HG02840 (cell line): ENCODE data around the gene ZNF507.

ENCODE experiments used
- ATAC-seq: cut with Tn5 transposase; IDR thresholded peaks from one replicate; pipeline ENCODE4 v1.9.1; 2021; ENCODE audit warnings: mild to moderate bottlenecking, moderate library complexity, moderate number of reproducible peaks; ENCODE audit not compliant: unreplicated experiment, low FRiP score

ZNF507 gene

DNA sequence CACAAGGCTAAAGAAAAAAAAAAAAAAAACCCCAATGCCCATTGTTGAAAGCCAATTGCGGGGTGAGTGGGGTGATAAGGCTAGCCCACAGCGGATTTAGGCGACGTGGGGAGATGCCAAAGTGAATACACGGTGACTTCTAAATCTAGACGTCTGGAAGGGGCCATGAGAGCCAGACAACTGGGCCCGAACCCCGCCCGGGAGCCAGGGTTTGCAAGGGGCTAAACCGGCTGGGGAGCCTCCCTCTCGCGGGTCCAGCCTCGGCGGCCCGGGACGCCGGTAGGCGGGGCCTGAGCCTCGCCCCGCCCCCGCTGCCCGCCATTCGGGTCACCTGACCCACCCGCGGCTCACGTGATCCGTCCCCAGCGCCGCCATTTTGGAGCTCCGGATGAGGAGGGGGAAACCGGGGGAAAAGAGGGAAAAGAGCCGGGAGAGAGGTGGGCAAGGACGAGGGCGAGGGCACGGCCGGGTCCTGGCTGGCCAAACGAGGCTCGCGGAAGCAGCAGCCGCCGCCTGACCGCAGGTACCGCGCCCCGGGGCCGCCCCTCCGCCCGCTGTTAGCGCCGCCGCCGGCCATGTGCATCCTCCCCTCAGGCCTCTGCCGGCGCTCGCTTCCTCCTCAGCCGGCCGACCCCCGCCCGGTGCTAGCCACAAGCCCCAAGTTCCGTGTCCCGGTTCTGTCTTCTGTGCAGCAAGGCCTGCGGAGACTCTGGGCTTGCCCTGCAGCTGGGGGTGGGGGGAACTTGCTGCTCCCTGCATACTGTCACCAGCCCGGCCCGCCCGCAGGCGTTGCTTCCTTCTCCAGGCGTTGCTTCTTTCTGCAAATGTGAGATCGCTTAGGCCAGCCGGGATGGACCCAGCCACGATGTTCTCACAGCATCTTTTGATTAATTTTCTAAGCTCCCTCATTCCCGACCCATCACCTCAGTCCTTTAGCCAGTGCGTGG lies at the start of gene ZNF507:
Gene ZNF507, plus strand, starts transcription at position 350 of the 947 bp plus-strand sequence. CDS start 7,221 bp downstream, outside the sequence.
- peak; percentile 78 for ATAC-seq

DNA sequence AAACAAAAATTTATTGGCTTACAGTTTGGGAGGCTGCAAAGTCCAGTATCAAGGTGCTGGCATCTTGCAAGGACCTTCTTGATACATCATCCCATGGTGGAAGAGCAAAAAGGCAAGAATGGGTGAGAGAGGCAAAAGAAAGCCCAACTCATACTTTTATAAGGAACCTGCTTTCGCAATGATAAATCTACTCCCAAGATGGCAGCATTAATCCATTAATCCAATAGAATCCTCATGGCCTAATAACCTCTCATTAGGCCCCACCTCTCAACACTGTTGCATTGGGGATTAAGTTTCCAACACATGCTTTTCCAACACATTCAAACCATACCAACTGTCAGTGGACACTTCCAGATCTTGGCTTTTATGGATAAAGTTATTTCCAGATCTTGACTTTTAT lies 48.7 kb upstream of the ZNF507 start:
- no peak for ATAC-seq

DNA sequence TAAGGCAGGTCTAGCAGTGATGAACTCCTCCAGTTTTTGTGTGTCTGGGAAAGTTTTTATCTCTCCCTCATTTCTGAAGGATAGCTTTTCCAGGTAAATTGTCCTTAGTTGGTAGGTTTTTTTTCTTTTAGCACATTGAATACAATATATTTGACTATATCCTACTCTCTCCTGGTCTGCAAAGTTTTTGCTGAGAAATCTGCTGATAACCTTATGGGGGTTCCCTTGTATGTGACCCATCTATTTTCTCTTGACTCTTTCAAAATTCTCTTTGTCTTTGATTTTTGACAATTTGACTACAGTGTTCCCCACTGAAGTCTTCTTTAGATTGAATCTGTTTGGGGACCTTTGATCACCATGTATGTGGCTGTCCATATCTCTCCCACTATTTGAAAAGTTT lies 42.6 kb upstream of the ZNF507 start:
- ATAC-seq, result no peak

DNA sequence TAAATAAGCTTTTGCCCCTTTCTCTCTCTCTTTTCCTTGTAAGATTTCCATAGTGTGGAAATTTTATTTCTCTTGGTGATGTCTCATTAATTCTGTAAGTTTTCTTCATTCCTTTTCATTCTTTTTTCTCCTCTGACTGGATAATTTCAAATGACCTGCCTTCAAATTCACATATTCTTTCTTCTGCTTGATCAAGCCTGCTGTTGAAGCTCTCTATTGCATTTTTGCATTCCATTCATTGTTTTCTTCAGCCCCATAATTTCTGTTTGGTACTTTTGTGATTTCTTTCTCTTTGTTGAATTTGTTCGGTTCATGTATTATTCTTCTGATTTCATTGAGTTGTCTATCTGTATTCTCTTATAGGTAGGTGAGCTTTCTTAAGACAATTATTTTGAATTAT lies 42.2 kb upstream of the ZNF507 start:
- ATAC-seq, result no peak

DNA sequence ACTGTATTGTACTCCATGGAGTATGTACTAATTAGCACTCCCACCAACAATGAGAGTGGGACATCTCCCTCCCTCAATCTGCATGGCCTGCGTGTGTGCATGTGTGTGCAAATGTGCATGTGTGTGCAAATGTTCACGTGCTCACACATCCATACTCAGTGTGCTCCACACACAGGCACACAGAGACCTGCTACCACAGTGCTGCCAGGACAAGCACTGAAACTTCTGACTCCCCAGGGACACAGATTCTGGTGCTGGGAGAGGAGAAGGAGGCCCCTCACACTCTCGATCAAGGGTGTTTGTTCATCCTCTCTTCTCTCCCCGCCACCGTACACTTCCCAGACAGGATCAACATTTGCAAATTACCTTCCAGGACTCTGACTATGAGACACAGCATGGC lies 37.8 kb upstream of the ZNF507 start:
- no peak for ATAC-seq

DNA sequence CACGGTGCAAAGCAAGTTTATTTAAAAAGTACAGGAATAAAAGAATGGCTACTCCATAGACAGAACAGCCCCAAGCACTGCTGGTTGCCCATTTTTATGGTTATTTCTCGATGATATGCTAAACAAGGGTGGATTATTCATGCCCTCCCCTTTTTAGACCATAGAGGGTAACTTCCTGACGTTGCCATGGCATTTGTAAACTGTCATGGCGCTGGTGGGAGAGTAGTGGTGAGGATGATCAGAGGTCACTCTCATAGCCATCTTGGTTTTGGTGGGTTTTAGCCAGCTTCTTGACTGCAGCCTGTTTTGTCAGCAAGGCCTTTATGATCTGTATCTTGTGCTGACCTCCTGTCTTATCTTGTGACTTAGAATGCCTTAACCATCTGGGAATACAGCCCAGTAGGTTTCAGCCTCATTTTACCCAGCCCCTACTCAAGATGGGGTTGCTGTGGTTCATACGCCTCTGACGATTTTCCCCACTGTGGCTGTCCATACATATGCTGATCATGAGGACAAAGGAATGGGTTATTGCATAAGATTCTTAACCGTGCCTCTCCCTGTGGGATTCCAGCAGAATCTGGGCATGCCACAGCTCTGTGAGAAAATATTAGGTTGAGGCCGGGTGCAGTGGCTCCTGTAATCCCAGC lies 36.9 kb upstream of the ZNF507 start:
- ATAC-seq, result no peak

DNA sequence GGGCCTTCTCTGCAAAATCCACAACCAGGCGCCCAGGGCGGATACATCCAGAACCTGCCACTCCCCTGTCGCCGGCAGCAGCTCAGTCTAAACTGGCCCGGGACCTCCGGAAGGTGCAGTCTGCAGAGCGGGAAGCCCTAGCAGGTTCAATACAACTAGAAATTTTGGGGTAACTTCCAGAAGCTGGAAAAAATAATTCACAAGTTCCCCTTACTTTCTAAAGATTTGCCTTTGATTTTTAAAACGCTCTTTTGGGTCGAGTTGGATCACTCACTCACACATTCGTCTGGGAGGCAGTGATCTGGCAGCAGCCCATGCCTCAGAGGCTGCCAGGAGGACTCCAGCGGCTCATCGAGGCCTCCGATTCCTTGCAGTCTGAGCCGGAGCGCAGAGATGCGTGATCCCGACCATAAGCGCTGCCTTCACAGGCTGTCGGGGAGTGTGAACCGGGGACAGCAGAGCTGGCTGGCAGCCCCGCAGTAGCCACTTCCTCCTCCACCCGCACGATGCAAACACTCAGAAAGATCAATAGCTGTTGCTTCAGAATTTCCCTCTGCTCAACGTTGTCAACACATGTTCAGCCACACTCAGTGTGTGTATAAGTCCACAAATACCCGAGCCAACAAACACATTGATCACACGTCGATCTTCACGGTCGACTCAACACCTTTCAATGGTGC lies 35.6 kb upstream of the ZNF507 start:
- ATAC-seq, result no peak

DNA sequence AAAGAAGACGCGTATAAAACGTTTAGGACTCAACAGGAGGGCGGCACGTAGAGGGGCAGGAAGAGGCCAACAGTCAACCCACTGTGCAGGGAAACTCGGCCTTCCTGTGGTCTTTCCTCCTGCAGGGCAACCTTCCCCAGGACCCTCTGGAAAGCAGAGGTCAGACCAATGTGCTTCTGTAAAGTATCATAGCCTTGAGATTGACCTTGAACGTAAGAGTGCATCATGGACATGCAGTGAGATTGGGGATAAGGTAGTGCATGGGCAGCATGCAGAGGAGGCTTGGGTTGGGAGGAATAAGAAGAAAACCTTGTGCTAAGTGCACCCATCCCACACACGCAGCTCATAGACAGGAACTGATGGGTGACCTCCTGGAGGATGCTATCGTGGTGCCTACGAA lies 34.0 kb upstream of the ZNF507 start:
- ATAC-seq, result no peak

DNA sequence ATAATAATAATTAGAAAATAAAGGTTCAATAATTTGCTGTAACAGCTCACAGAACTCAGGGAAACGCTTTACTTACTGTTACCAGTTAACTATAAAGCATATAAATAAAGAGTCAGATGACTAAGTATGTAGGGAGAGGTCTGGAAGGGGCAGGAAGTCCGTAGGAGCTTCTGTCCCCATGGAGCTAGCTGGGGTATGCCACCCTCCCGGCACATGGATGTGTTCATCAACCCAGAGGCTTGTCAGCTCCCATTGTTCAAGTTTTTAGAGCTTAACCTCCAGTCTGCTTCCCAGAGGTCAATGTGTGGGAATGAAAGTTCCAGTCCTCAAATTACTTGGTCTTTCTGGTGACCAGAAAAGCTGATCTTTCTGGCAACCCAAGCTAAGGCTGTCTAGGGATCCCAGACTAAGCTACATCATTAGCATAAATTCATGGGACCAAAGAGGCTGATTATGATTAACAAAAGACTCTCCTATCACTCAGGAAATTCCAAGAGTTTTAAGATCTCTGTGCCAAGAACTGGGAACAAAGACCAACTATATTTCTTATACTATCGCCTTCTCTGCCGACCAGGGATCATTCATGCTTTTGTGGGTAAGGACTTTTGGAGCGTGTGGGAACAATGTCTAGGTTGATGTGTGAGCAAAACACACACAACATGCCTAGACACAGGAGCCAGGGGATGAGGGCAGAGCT lies 31.7 kb upstream of the ZNF507 start:
- no peak for ATAC-seq

DNA sequence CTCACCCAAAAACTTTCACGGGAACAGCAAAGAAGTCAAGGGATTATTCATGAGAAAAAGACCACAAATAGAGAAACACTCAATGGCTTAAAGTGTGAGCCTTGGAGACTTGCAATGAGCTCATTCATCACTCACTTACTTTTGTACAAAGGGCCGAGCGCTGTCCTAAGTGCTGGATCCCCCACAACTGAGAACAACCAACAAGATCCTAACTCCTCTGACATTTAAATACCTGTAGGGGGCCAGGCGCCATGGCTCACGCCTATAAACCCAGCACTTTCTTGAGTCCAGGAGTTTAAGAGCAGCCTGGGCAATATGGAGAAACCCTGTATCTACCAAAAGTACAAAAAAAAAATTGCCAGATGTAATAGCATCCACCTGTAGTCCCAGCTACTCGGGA lies 29.4 kb upstream of the ZNF507 start:
- ATAC-seq, result no peak

DNA sequence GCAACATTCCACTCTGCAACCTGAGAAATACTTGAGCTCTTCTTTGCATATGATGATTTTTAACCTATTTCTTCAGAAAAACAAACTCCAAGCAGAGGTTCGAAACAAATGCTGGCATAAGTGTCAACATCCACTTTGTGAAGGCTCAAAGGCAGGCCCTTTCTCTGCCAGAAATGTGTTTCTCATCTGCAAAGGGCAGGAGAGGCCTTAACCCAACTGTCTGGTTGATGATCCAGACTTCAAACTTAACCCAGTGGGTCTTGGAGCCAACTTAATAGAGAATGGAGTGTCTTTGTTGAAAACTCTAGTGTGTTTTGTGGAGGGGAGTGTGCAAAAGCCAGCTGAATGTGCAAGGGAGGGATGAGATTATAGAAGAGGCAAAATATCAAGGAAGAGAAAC lies 28.3 kb upstream of the ZNF507 start:
- no peak for ATAC-seq

DNA sequence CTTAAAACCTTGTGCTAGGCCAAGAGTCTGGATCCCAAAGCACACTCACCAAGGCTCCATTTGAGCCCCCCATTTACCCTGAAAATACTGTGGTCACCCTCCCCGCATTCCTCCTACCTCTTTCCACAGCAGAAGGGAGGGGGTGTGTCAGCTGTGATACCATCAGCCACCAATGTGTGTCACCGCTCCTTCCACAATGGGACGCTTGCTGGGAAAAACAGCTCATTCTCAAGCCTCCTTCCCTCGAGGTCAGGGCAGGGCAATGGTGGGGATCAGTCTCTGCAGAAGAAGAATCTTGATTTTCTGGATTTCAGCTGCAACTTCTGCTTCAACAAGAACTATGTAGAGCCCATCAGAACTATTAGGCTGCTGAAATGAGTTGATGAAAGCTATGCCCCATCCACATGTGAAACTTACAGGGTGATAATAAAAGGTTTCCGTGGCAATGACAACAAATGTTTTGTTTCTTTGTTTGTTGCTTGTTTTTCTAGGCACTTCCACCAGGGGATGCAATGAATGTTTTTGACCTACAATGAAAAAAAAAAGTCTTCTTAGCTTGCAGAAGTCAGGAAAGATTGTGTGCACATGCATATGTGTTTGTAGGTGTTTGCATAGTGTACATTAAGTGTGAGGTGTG lies 26.4 kb upstream of the ZNF507 start:
- no peak for ATAC-seq

DNA sequence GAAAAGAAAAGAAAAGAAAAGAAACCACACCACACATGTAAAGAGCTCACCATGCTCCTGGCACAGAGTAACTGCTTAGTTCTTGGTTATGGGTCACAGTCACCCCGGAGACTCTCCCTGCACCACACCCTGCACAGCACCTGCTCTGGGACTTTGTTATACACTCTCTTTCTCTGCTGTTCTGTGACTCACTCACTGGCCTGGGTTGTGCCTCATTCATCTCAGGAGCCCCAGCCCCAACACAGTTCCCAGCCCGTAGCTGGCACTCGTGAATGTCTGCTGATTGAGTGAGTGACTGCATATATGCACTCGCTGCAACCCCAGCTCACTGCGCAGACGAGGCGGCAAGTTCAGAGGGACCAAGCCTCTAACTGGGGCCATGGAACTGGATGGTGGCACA lies 22.9 kb upstream of the ZNF507 start:
- no peak for ATAC-seq

DNA sequence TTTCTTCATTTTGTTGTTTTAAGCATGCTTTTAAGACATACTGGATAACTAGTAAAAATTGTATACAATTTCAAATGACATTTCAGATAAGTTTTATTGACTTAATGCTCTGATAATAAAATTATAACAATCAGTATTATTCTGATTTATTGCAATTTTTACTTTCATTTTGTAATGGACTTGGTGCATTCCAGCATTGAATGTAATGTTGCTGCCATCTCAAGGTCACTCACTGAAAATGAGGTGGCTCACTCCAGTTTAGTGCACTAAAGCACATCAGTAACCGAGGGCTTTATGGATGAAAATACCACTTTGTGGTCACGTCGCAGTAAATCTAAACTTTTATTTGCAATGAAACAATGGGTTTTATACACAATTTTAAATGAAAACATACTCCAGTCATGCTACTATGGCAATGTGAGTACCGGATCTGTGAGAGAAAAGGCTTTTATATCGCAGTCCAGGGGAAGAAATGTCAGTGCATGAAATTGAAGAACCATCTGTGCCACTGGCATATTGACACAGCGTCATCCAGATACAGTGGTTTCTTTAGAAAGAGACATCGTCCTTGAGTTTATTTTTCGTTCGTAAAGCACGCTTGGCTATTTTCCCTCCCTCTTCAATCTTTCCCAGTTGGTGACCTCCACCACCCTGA lies 20.7 kb upstream of the ZNF507 start:
- no peak for ATAC-seq

DNA sequence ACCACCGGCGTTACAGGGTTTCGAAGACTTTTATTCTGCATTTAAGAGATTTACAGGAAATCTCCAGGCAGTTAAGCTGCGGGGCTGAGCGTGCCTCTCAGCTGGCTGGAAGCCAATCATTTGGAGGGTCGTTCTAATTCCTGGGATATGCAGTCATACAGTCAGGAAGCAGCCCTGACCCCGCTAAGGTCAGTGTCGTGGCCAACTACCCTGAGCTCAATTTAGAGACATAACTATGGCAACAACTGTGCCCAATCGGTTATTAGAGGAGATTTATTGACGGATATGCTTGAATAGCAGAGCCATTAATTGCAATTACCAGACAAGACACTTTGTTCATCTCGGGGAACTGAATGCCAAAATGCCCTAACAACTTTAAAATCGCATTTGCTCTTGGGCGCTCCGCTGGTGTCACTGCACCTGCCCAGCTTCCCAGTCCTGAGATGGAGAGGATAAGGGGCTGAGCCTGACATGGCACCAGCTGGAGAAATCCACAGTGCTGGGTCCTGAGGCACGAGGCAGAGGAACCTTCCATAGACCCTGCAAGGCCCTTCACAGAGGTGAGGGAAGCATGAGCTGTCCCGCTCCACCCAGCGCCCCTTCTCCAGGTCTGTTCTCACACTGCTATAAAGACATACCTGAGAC lies 15.1 kb upstream of the ZNF507 start:
- no peak for ATAC-seq

DNA sequence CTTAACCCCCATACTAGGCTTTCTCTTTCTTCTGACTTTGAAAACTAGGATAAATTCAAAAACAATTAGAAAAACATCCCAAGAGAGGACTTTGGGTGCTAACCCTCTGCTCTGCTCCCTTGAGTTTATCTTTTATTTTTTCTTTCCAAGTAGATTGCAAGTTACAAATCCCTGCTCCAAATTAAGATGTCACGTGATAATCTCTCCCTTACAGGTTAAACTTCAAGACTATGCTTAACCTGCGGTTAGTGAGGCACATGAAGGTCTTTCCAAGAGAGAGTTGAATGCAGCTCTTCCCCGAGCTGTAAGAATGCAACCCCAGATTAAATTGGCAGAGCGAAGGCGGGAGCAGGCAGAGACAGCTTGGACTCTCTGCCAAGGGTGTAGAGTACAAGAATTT lies 12.2 kb upstream of the ZNF507 start:
- ATAC-seq, result no peak

DNA sequence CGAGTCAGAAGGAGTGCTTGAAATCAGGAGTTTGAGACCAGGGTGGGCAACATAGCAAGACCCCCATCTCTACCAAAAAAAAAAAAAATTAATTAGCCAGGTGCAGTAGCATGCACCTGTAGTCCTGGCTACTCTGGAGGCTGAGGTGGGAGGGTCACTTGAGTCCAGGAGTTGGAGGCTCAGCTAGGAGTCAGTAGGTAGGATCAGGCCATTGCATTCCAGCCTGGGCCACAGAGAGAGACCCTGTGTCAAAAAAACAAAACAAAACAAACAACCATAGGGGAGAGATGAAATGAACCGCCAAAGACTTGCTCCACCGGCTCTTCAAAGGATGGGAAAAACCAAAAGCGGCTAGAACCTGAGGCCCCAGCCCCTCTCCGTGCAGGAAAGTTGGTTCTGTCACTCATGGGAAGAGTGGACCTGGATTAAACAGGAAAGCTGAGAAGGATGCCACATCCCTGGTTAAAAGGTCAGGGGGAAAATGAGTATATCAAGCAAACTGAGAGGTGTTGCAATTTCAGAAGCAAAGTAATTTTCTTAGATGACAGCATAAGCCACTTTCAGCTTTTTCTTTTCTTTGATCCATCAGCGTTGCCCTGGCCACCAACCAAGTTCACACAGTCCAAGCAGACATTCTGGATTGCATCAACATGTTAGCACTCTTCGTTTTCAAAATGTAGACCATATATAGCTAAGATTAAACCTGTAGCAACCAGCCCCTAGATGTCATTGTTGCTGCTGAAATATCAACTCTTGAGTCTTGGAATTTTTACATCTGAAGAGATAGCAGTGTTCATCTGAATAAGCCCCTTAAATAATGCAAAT lies 8.9 kb upstream of the ZNF507 start:
- no peak for ATAC-seq

DNA sequence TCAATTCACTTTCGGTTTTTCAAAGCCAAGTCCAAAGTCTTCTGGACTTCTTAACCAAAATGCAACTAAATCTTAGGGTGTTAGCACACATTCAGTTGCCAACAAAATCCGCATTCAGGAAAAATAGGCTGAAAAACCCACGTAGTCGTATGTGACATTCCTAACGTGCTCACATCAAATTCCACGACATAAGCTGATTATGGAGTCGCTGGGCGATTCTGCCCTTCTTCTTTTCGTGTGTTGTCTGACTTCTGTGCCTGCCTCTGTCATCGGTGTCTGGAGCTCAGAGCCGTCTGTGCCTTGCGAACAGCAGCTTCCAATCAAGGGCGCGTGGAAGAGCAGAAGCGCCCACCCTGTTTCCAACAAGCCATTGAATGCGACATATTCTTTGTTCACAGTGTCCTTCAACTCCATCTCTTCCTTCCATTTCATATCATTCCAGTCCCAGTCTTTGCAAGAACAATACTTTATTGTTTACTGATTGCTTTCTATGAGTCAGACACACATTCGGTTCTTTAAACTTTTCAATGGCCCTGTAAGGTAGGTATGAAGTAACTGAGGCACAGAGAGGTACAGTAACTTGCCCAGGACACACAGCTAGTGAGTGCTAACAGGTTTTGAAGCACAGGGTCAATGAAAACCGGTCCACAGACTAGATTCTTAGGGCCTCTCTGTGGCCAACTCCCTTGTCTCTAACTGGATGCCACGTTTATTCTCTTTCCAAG lies 8.2 kb upstream of the ZNF507 start:
- no peak for ATAC-seq
